PC-3 (cell line): ENCODE results near the gene DMGDH. TPM values are rescaled to one million over a fixed set of nuclear protein-coding genes. Genes with fewer than 3 reads are reported as not detected.

Experiments used
- ATAC-seq: fragments of 200-7000 bp; cut with Tn5 transposase; 2 replicates; pipeline ENCODE4 v1.9.1; 2020; ENCODE audit warnings: mild to moderate bottlenecking, moderate library complexity
- BruUV-seq: library from RNA; stranded (reverse); fragments of 400-500 nt; replicated peaks from 2 replicates; lab custom pipeline; 2021; lab: Mats Ljungman, UMichigan
- CTCF ChIA-PET: fragments of 300-600 bp; sonication (Branson Sonifier 250); formaldehyde crosslinking; loops from one replicate; lab custom pipeline; 2022; ENCODE audit warnings: antibody characterized with exemption; lab: Charles Lee
- POLR2A ChIA-PET: fragments of 300-600 bp; sonication (Branson Sonifier 250); formaldehyde crosslinking; loops from one replicate; lab custom pipeline; 2022; ENCODE audit warnings: antibody characterized with exemption; ENCODE audit not compliant: unreplicated experiment; lab: Charles Lee
- DNase-seq: peaks from one replicate; pipeline ENCODE4 v3.0.0-alpha.2; 2015
- H2AFZ ChIP-seq: fragments of 300-600 bp; sonication (generic); 2 replicates; pipeline ENCODE4 v1.6.0; 2016; ENCODE audit warnings: antibody characterized with exemption, low read length
- H3F3A ChIP-seq: fragments of 300-600 bp; sonication (generic); one replicate; pipeline ENCODE4 v1.6.0; 2017; ENCODE audit warnings: antibody characterized with exemption, low read length, control low read depth, mild to moderate bottlenecking; ENCODE audit not compliant: unreplicated experiment
- H3K27ac ChIP-seq: fragments of 300-600 bp; sonication (generic); 2 replicates; pipeline ENCODE4 v1.5.1; 2016; ENCODE audit warnings: mild to moderate bottlenecking, low read length
- H3K27me3 ChIP-seq: fragments of 300-600 bp; sonication (generic); 2 replicates; pipeline ENCODE4 v1.6.1; 2016; ENCODE audit warnings: low read length, mixed read lengths
- H3K36me3 ChIP-seq: fragments of 300-600 bp; sonication (generic); 2 replicates; pipeline ENCODE4 v1.6.1; 2016; ENCODE audit warnings: low read depth, mixed run types, low read length, mixed read lengths
- H3K4me1 ChIP-seq: fragments of 300-600 bp; sonication (generic); 2 replicates; pipeline ENCODE4 v1.5.1; 2016; ENCODE audit warnings: low read length; ENCODE audit not compliant: insufficient read depth
- H3K4me2 ChIP-seq: fragments of 300-600 bp; sonication (generic); 2 replicates; pipeline ENCODE4 v1.6.0; 2016; ENCODE audit warnings: low read length
- H3K4me3 ChIP-seq: fragments of 300-600 bp; sonication (generic); 2 replicates; pipeline ENCODE4 v1.5.1; 2016; ENCODE audit warnings: mild to moderate bottlenecking, low read length, mixed read lengths
- H3K79me2 ChIP-seq: fragments of 300-600 bp; sonication (generic); 2 replicates; pipeline ENCODE4 v1.6.1; 2017; ENCODE audit warnings: low read length, mixed read lengths
- H3K9ac ChIP-seq: fragments of 300-600 bp; sonication (generic); 2 replicates; pipeline ENCODE4 v1.6.0; 2016; ENCODE audit warnings: mild to moderate bottlenecking, low read length
- H3K9me2 ChIP-seq: fragments of 300-600 bp; sonication (generic); replicated peaks from 2 replicates; pipeline ENCODE4 v1.6.1; 2016; ENCODE audit warnings: mixed run types, low read length, mixed read lengths
- H3K9me3 ChIP-seq: fragments of 300-600 bp; sonication (generic); 2 replicates; pipeline ENCODE4 v1.6.1; 2016; ENCODE audit warnings: low read length, mixed read lengths
- H4K20me1 ChIP-seq: fragments of 300-600 bp; sonication (generic); 2 replicates; pipeline ENCODE4 v1.6.1; 2016; ENCODE audit warnings: low read length, mixed read lengths
- CTCF ChIP-seq: fragments of 300-600 bp; sonication (generic); conservative IDR thresholded peaks from 2 replicates; pipeline ENCODE4 v1.5.1; 2017; ENCODE audit warnings: antibody characterized with exemption, low read depth, mild to moderate bottlenecking, low read length
- EZH2 ChIP-seq: fragments of 300-600 bp; sonication (generic); IDR thresholded peaks from one replicate; pipeline ENCODE4 v1.6.1; 2017; ENCODE audit warnings: antibody characterized with exemption, mild to moderate bottlenecking, low read length; ENCODE audit not compliant: unreplicated experiment
- EZH2phosphoT487 ChIP-seq: fragments of 300-600 bp; sonication (generic); IDR thresholded peaks from 2 replicates; pipeline ENCODE4 v1.6.1; 2018; ENCODE audit warnings: mild to moderate bottlenecking, antibody characterized with exemption, low read length, borderline replicate concordance
- intact Hi-C: fragments of 100-400 bp; cut with micrococcal nuclease; formaldehyde crosslinking; loops from 2 replicates; pipeline ENCODE4 v1.9.0; 2023
- total RNA-seq: library from RNA; depleted of rRNA; stranded (reverse); fragments of >200 nt; gene quantifications from 2 replicates; pipeline ENCODE4 v1.2.3, GENCODE V29; 2014; rRNA removed

Gene DMGDH
- total RNA-seq, 1 experiment from 2014 or later = not detected

GRCh38 chr5:78956901-78957300 lies 112.6 kb downstream of the DMGDH start:
- H3K79me2 ChIP-seq = no peaks in the 10 kb centered on the region
- CTCF ChIA-PET = no interaction called here
- H3K4me1 ChIP-seq = no peaks in the 10 kb centered on the region
- H3K27me3 ChIP-seq = no peaks in the 10 kb centered on the region
- no peak overlapping the region for H3K4me2 ChIP-seq
- H3F3A ChIP-seq = no peaks in the 10 kb centered on the region
- DNase-seq = no peak
- TF ChIP-seq EZH2 (no peak), EZH2phosphoT487 (no peak), CTCF (no peak)
- ATAC-seq = no peak
- intact Hi-C loops = no loop called here
- no peaks in the 10 kb centered on the region for H3K9me2 ChIP-seq
- no peak overlapping the region for H2AFZ ChIP-seq
- no peak overlapping the region for H3K27ac ChIP-seq
- no peaks in the 10 kb centered on the region for H4K20me1 ChIP-seq
- no peak overlapping the region for H3K9ac ChIP-seq
- H3K9me3 ChIP-seq = no peaks in the 10 kb centered on the region
- no peaks in the 10 kb centered on the region for H3K36me3 ChIP-seq
- no peak overlapping the region for H3K4me3 ChIP-seq
- POLR2A ChIA-PET = no interaction called here
- BruUV-seq = no TSS peak

- intact Hi-C loops = no loop called here
- Histone ChIP-seq H3K9me2 (no peaks in the 10 kb centered on the region), H3K36me3 (no peaks in the 10 kb centered on the region), H3K27ac (no peak overlapping the region), H3K4me1 (0 out of 2 replicates have a peak, but pooled peaks cover 5% of the 10 kb centered on the region), H3K4me2 (no peak overlapping the region), H3K27me3 (no peaks in the 10 kb centered on the region), H3K79me2 (no peaks in the 10 kb centered on the region), H3K4me3 (no peak overlapping the region), H2AFZ (no peak overlapping the region), H4K20me1 (no peaks in the 10 kb centered on the region), H3K9me3 (no peaks in the 10 kb centered on the region), H3K9ac (no peak overlapping the region), H3F3A (no peaks in the 10 kb centered on the region)
- ChIA-PET CTCF (no interaction called here), POLR2A (no interaction called here)
- DNase-seq = no peak
- no TSS peak for BruUV-seq
- ATAC-seq = no peak
- no peak for TF ChIP-seq EZH2
- no peak for TF ChIP-seq EZH2phosphoT487
- TF ChIP-seq CTCF = no peak
Measured at GRCh38 chr5:78953092-78953800, 116.2 kb downstream of the DMGDH start.

Other genes starting within 250 kb of the DMGDH start
- gene ARSB, start 84.4 kb downstream of the DMGDH start, total RNA-seq = 7.1 and 8.1 TPM in 2 replicates
- gene BHMT2, start 93 bp upstream of the DMGDH start, total RNA-seq = not detected in 2 replicates
- not detected in 2 replicates for gene BHMT, start 42.1 kb upstream of the DMGDH start, total RNA-seq
- 4.3 and 5.7 TPM in 2 replicates for gene JMY, start 166.5 kb upstream of the DMGDH start, total RNA-seq